DOHH2 (cell line): ENCODE results near the gene CHRNB2.
A peak's percentile ranks its signal among the peaks of the same experiment; 100 is the strongest.

Source experiments
- EZH2phosphoT487 ChIP-seq: fragments of 200-600 bp; sonication (generic); IDR thresholded peaks from 2 replicates; pipeline ENCODE4 v1.6.1; 2017; ENCODE audit warnings: borderline replicate concordance, mild to moderate bottlenecking, antibody characterized with exemption, low read length, moderate library complexity, mixed read lengths
- TF ChIP-seq, protein P1 (sequence below): fragments of 200-600 bp; sonication (generic); IDR thresholded peaks from one replicate; pipeline ENCODE4 v1.5.1; 2014; ENCODE audit warnings: antibody characterized with exemption, mild to moderate bottlenecking, low read depth, low read length; ENCODE audit not compliant: poor library complexity, severe bottlenecking

DNA sequence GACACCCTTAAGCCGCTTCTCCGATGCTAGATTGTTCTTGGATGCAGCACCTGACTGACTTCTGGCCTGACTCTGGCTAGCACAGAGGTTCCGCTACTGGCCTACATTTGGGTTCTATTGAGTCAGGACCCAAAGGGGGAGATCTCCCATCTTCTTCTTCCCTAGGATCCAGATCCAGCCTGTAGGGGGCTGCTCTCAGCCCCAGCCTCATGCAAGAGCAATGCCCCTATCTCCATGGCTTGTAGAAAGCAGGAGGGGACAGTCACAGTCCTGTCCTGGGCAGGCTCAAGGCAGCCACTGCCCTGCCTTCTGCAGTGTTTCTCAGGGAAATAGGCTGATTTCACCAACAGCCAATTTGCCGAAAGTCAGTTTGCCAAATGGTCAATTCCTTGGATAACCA, 46.7 kb downstream of the CHRNB2 start:
- TF ChIP-seq, protein P1, sequence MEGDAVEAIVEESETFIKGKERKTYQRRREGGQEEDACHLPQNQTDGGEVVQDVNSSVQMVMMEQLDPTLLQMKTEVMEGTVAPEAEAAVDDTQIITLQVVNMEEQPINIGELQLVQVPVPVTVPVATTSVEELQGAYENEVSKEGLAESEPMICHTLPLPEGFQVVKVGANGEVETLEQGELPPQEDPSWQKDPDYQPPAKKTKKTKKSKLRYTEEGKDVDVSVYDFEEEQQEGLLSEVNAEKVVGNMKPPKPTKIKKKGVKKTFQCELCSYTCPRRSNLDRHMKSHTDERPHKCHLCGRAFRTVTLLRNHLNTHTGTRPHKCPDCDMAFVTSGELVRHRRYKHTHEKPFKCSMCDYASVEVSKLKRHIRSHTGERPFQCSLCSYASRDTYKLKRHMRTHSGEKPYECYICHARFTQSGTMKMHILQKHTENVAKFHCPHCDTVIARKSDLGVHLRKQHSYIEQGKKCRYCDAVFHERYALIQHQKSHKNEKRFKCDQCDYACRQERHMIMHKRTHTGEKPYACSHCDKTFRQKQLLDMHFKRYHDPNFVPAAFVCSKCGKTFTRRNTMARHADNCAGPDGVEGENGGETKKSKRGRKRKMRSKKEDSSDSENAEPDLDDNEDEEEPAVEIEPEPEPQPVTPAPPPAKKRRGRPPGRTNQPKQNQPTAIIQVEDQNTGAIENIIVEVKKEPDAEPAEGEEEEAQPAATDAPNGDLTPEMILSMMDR = peak; percentile 24
- no peak for TF ChIP-seq EZH2phosphoT487
